HG02642 (cell line): ENCODE measurements around the gene APOBEC3H.
"Not testable (repeated sequence)": the region's sequence is repeated elsewhere in the genome, so short reads cannot be mapped to it uniquely, and the experiment has no call there.

ENCODE experiments used
- ATAC-seq: cut with Tn5 transposase; IDR thresholded peaks from one replicate; pipeline ENCODE4 v1.9.1; 2021; ENCODE audit warnings: mild to moderate bottlenecking; ENCODE audit not compliant: unreplicated experiment, poor library complexity

The APOBEC3H gene

GRCh38 chr22:39097098-39098020, at the start of gene APOBEC3H:
TSS of gene APOBEC3H (plus strand) at chr22:39097244. CDS start at chr22:39100279, 3,035 bp downstream.
- ATAC-seq: no peak

- not testable (repeated sequence) for ATAC-seq
These were observed 47.6 kb upstream of the APOBEC3H start for GRCh38 chr22:39049486-39049885.

DNA sequence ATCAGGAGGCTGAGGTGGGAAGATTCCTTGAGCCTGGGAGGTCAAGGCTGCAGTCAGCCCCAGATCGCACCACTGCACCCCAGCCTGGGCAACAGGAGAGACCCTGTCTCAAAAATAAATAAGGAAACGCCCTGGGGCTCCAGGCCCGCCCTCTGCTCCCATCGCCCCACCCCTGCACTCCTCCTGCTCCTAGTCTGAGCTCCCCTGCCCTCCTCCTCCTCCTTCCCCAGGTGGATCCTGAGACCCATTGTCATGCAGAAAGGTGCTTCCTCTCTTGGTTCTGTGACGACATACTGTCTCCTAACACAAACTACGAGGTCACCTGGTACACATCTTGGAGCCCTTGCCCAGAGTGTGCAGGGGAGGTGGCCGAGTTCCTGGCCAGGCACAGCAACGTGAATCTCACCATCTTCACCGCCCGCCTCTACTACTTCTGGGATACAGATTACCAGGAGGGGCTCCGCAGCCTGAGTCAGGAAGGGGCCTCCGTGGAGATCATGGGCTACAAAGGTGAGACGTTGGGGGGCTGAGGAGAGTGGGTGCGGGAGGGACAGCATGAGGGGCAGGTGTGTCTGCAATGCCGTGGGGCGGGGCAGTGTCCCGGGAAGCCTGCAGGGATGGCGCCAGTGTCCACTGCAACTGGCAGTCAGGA, 45.1 kb upstream of the APOBEC3H start:
- not testable (repeated sequence) for ATAC-seq

GRCh38 chr22:39055658-39056057, 41.4 kb upstream of the APOBEC3H start:
- no peak for ATAC-seq

DNA sequence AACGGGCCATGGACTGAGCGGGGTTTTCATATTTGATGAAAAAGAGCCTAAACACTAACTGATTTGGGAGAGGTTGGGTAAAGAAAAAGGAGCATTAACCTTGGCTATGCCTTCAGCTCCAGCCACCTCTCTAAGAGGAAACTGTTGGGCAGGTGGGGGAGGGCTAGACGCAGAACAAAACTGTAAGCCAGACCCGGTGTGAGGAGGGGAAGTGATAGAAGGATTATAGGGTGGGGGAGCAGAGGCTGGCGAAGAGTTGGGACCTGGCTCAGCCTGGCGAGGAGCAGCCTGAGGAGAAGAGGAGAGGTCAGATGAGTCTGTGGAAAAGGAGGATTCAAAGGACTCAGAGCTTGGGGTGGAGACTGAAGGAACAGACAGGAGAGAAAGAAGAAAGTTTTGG, 35.8 kb upstream of the APOBEC3H start:
- ATAC-seq: not testable (repeated sequence)

- ATAC-seq: not testable (repeated sequence)
These were observed 35.1 kb upstream of the APOBEC3H start for GRCh38 chr22:39061951-39062350.

DNA sequence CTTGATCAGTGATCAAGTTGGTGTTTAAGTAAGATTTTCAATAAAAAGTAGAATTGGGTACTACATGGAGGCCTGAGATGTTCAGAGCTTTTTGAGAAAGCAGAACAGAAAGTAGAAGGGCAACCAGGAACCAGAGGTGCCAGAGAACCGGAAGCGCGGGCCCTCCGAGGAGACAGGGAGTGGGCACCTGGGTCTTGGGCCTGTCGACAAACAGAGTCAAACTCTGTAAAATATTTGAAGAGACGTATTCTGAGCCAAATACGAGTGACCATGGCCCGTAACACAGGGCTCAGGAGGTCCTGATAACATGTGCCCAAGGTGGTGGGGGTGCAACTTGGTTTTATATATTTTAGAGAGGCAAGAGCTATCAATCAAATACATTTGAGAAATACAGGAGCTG, 33.1 kb upstream of the APOBEC3H start:
- ATAC-seq: peak; percentile 50

DNA sequence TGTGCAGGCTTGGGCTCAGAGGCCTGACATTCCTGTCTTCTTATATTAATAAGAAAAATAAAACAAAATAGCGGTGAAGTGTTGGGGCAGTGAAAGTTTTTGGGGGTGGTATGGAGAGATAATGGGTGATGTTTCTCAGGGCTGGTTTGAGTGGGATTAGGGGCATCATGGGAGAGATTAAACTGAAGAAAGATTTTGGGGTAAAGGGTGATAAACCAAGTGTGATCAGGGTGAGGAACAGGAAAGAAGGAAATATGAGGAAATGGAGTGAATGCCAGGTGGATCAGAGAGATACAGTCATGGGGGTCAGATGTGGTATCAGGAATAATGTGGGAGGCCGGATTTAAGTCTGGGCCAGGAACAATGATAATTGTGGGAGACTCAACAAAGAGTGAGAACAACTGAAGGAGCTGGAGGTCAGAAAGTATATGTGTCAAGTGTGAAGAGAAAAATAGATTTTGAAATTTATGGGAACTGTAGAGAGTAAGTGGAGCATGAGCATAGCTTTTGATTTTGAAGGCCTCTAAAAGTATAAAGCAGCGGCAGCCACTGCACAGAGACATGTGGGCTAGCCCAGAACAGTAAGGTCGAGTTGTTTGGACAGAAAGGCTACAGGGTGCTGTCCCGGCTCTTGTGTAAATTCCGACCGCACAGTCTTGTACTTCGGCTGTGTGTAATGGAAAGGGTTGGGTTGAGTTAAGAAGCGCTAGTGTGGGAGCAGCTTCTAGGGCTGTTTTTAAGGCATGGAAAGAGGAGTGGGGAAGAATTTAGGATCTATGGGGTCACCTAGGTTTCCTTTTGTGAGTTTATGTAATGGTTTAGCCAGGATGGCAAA, 30.4 kb upstream of the APOBEC3H start:
- ATAC-seq: peak; percentile 57

- ATAC-seq: no peak
These were observed 28.8 kb upstream of the APOBEC3H start for GRCh38 chr22:39068033-39068785.

DNA sequence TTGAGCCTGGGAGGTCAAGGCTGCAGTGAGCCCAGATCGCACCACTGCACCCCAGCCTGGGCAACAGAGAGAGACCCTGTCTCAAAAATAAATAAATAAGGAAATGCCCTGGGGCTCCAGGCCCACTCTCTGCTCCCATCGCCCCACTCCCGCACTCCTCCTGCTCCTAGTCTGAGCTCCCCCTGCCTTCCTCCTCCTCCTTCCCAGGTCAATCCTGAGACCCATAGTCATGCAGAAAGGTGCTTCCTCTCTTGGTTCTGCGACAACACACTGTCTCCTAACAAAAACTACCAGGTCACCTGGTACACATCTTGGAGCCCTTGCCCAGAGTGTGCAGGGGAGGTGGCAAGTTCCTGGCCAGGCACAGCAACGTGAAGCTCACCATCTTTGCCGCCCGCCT, 26.9 kb upstream of the APOBEC3H start:
- no peak for ATAC-seq

DNA sequence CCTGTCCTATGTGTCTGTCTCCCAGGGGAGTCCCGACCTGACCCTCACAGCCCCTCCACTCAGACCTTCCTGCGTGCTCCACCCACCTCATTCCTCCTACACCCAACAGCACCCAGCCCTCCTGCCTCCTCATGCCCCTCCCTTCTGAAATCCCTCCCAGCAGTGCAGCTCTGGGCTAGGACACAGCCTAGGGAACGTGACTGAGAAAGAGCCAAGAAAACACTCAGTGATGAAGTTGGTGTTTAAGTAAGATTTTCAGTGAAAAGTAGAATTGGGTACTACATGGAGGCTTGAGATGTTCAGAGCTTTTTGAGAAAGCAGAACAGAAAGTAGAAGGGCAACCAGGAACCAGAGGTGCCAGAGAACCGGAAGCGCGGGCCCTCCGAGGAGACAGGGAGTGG, 24.5 kb upstream of the APOBEC3H start:
- peak; percentile 24 for ATAC-seq

GRCh38 chr22:39073981-39074380, 23.1 kb upstream of the APOBEC3H start:
- no peak for ATAC-seq

DNA sequence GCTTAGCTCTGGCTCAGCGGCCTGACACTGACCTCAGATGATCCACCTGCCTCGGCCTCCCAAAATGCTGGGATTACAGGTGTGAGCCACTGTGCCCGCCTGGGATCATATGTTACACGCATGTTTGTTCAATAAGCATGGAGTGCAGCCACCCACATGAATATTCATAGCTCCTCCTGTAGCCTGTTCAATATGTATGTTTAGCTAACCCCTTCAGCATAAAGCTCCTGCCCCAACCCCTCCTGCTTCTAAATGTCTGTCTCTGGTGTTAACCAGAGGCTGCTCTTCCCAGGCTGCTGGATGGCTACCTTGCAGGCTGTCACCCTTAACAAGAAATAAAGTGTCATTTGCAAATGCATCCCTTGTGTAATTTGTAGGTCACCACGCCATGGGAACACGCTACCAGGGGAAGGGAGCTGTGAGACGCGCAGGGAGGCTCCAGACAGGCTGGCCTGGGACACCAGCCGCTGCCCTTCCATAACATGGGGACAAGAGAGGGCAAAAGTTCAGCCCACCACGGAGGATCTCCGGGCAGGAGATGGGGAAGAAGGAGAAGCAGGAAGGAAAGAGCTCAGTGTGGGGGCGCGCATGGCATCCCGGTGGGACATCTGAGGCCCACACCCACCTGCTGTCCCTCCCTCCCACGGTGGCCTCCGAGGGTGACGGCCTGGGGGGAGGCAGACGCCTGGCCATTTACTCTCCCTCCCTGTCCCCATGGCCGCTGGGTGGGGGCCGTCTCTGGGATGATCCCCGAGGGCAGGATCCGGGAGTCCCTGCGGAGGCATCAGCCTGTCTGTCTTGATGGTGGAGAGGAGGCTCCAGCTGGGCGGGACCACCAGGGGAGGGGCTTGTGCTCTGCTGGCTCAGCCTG, 20.7 kb upstream of the APOBEC3H start:
- ATAC-seq: peak; percentile 17

DNA sequence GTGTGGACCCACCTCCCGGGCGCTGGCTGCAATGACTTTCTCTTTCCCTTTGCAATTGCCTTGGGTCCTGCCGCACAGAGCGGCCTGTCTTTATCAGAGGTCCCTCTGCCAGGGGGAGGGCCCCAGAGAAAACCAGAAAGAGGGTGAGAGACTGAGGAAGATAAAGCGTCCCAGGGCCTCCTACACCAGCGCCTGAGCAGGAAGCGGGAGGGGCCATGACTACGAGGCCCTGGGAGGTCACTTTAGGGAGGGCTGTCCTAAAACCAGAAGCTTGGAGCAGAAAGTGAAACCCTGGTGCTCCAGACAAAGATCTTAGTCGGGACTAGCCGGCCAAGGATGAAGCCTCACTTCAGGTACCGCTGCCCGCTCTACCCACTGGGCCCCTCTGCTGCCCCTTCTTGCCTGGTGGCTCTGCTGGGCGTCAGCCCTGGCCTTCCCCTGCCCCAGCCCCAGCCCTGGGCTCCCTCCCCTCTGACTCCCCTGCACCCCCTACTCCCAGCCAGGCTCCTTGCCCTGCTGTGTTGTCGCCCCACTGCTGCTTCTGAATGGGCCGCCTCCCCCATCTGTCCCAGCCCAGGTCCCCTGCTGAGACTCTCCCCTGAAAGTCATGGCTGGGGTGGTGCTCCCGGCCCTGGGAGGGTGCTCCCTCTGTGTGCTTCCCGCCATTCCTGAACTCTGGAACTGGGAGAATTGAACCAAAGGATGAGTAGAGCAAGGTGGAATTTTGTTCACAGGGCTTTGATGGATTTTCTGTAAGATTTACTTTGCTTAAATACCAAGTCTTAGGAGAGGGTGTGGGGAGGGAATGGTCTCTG, 19.8 kb upstream of the APOBEC3H start, which contains the start of gene APOBEC3G:
TSS of gene APOBEC3G (plus strand) at position 250 of the 815 bp plus-strand sequence. CDS start at position 337, 87 bp downstream.
- peak; percentile 69 for ATAC-seq

GRCh38 chr22:39077912-39078311, 19.1 kb upstream of the APOBEC3H start:
- ATAC-seq: not testable (repeated sequence)

DNA sequence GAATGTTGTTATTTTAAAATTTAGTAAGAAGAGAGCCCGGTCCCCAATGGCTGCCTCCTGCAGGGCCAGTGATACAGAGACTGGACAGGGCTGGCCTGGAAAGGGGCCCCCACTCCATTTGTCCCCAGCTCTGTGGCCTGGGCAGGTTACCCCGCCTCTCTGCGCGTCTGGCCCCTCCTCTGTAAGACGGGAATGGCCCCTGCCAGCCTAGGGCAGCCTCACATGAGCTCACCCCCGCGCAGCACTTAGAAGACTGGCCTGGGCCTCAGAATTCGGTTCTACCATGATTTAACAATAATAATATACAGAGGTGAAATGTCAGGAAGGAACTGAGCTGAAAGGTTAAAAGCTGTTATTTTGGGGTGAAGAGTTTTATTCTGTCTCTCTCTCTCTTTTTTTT, 18.7 kb upstream of the APOBEC3H start:
- no peak for ATAC-seq

DNA sequence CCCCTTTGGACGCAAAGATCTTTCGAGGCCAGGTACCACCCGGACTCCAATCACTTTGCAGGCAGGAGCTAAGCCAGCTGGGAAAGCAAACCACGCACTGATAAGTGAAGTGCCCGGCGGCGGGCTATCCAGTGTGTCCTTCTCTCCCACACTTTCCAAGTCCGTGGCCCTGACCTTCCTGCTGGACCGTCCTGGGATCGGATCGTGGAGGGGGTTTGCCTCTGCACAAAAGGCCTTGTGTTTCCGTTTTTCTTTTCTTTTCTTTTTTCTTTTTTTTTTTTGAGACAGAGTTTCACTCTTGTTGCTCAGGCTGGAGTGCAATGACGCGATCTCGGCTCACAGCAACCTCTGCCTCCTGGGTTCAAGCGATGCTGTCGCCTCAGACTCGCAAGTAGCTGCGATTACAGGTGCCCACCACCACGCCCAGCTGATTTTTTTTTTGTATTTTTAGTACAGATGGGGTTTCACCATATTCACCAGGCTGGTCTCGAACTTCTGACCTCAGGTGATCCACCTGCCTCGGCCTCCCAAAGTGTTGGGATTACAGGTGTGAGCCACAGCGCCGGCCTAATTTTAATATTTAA, 17.9 kb upstream of the APOBEC3H start:
- ATAC-seq: not testable (repeated sequence)
